ENCODE data around the gene APOC4.
A peak's percentile ranks its signal among the peaks of the same experiment; 100 is the strongest.

The APOC4 gene

GRCh38 chr19:44900328-44901244 is 41.5 kb upstream of the APOC4 start:
- TF ChIP-seq CTCF (conservative IDR thresholded peaks at IDR 0.05; ENCODE audit: control insufficient read depth, insufficient read depth, low read depth, low read length): no peak
- DNase-seq (ENCODE audit: low read depth): no peak
- no peak overlapping the region for H3K4me3 ChIP-seq (ENCODE audit: control insufficient read depth, low read depth, low read length)

- no peak for DNase-seq (ENCODE audit: low read depth)
- TF ChIP-seq CTCF (conservative IDR thresholded peaks at IDR 0.05; ENCODE audit: control insufficient read depth, insufficient read depth, low read depth, low read length): no peak
- H3K4me3 ChIP-seq (ENCODE audit: control insufficient read depth, low read depth, low read length): no peak overlapping the region
Observed at GRCh38 chr19:44903216-44903601, 38.8 kb upstream of the APOC4 start.

GRCh38 chr19:44903602-44904425 is 38.2 kb upstream of the APOC4 start:
- DNase-seq (ENCODE audit: low read depth): peak; percentile 62
- H3K4me3 ChIP-seq (ENCODE audit: control insufficient read depth, low read depth, low read length): no peak overlapping the region
- TF ChIP-seq CTCF (conservative IDR thresholded peaks at IDR 0.05; ENCODE audit: control insufficient read depth, insufficient read depth, low read depth, low read length): peak; percentile 89

- TF ChIP-seq CTCF (conservative IDR thresholded peaks at IDR 0.05; ENCODE audit: control insufficient read depth, insufficient read depth, low read depth, low read length): peak; percentile 25
- no peak overlapping the region for H3K4me3 ChIP-seq (ENCODE audit: control insufficient read depth, low read depth, low read length)
- DNase-seq (ENCODE audit: low read depth): no peak
Observed at GRCh38 chr19:44904426-44904994, 37.5 kb upstream of the APOC4 start.

- peak within 1 kb of the TSS; percentile 6 for H3K4me3 ChIP-seq (ENCODE audit: control insufficient read depth, low read depth, low read length)
- TF ChIP-seq CTCF (conservative IDR thresholded peaks at IDR 0.05; ENCODE audit: control insufficient read depth, insufficient read depth, low read depth, low read length): no peak
- DNase-seq (ENCODE audit: low read depth): no peak
Observed at GRCh38 chr19:44905437-44906160, 36.4 kb upstream of the APOC4 start, which contains the start of gene APOE. APOE (plus strand) TSS chr19:44905796; CDS start chr19:44906625, 829 bp downstream.

GRCh38 chr19:44907613-44908012 is 34.4 kb upstream of the APOC4 start:
- no peak for DNase-seq (ENCODE audit: low read depth)
- no peak overlapping the region for H3K4me3 ChIP-seq (ENCODE audit: control insufficient read depth, low read depth, low read length)
- no peak for TF ChIP-seq CTCF (conservative IDR thresholded peaks at IDR 0.05; ENCODE audit: control insufficient read depth, insufficient read depth, low read depth, low read length)
